K562 (cell line): ENCODE results near the gene OOEP. TPM values are rescaled to one million over a fixed set of nuclear protein-coding genes. Genes with fewer than 3 reads are reported as not detected.

Experiments
- CTBP1 ChIP-seq: fragments of 450-650 bp; IDR thresholded peaks from 2 replicates; pipeline ENCODE4 v1.6.1; 2016; ENCODE audit warnings: borderline replicate concordance
- FOSL1 ChIP-seq: fragments of 200-800 bp; sonication (Bioruptor generic); conservative IDR thresholded peaks from 2 replicates; pipeline ENCODE4 v1.6.1; 2016; ENCODE audit warnings: missing genetic modification characterization, missing compliant biosample characterization
- HIVEP1 ChIP-seq: fragments of 250-450 bp; sonication (Bioruptor Pico); IDR thresholded peaks from 2 replicates; pipeline ENCODE4 v1.4.0; 2020; ENCODE audit warnings: mild to moderate bottlenecking
- HNRNPH1 ChIP-seq: fragments of 200-400 bp; formaldehyde crosslinking; optimal IDR thresholded peaks from 2 replicates; pipeline ENCODE3; 2017; ENCODE audit warnings: low read depth, mild to moderate bottlenecking, low read length, moderate library complexity
- NR2C2 ChIP-seq, 2 experiments: fragments of 200-800 bp in 1 of 2; sonication (Bioruptor generic) in 1 of 2; sonication (generic) in 1 of 2; formaldehyde crosslinking in 1 of 2; IDR thresholded peaks; 2 replicates each; pipeline versions ENCODE4 v1.6.1 to v1.8.0; 2016 to 2022; ENCODE audit warnings: mild to moderate bottlenecking in 1 of 2, missing compliant biosample characterization in 1 of 2, missing genetic modification characterization in 1 of 2, missing genetic modification reagents in 1 of 2
- PHB2 ChIP-seq: fragments of 450-650 bp; IDR thresholded peaks from 2 replicates; pipeline ENCODE4 v1.6.1; 2017; ENCODE audit warnings: low read depth
- SETDB1 ChIP-seq: IDR thresholded peaks from one replicate; pipeline ENCODE4 v1.6.1; 2012; ENCODE audit warnings: low read length, control low read depth, inconsistent platforms
- SREBF1 ChIP-seq: fragments of 150-350 bp; IDR thresholded peaks from 2 replicates; pipeline ENCODE4 v1.6.1; 2014; ENCODE audit warnings: antibody characterized with exemption, low read depth, low read length, borderline replicate concordance
- polyA plus RNA-seq, 8 experiments: library from polyadenylated mRNA; depleted of rRNA in 4 of 8; stranded (reverse) in 5 of 8; unstranded in 3 of 8; fragments of >200 nt; fragmentation: Nextera tagmentation in 2 of 8; fragmentation: Illumina TruSeq in 1 of 8; extraction: Ambion mirVana in 2 of 8; extraction: Trizol in 1 of 8; gene quantifications; 2 replicates each; pipeline versions ENCODE4 v1.2.1 to v1.2.3, GENCODE V29; 2011 to 2014; ENCODE audit warnings: inconsistent platforms in 1 of 8, missing spikeins in 1 of 8
- total RNA-seq, 7 experiments: library from RNA; depleted of rRNA in 6 of 7; stranded (reverse); fragments of >200 nt in 6 of 7; fragmentation: Illumina TruSeq in 2 of 7; extraction: Trizol in 2 of 7; gene quantifications; 2 replicates each; pipeline versions ENCODE4 v1.2.1 to v1.2.3, GENCODE V29; 2011 to 2021; ENCODE audit warnings: low replicate concordance in 1 of 7
- TF ChIP-seq, protein P1 (sequence below): sonication (generic); formaldehyde crosslinking; IDR thresholded peaks from 2 replicates; pipeline ENCODE4 v1.8.1; 2023; ENCODE audit warnings: mild to moderate bottlenecking, missing genetic modification reagents
- TF ChIP-seq, protein P2 (sequence below): fragments of 450-650 bp; IDR thresholded peaks from one replicate; pipeline ENCODE4 v1.6.1; 2018; ENCODE audit warnings: mild to moderate bottlenecking, moderate library complexity; ENCODE audit not compliant: partially characterized antibody

The OOEP gene
- total and polyA plus RNA-seq, 9 of the 15 experiments (the other 6 are each of a cell fraction or from before 2014, with no cell fraction given): not detected

DNA sequence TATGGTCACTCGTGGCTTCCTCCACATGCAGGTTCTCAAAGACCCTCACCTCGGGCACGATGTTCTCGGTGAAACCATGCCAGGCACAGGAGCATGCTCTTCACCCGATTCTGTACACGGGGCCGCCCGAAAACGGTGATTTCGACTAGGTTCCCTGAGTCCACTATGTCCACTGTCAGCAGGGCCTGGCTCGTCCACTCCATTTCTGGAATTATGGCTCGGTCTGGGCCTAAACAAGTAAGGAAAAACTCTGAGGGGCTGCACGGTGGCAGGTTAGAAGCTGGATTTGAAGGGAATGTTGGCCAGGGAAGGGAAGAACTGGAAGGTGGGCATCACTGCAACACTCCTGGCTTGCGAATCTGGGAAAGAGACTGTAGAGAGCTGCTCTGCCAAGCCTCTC is 540 bp downstream of the OOEP start (continued):
- TF ChIP-seq, protein P1, sequence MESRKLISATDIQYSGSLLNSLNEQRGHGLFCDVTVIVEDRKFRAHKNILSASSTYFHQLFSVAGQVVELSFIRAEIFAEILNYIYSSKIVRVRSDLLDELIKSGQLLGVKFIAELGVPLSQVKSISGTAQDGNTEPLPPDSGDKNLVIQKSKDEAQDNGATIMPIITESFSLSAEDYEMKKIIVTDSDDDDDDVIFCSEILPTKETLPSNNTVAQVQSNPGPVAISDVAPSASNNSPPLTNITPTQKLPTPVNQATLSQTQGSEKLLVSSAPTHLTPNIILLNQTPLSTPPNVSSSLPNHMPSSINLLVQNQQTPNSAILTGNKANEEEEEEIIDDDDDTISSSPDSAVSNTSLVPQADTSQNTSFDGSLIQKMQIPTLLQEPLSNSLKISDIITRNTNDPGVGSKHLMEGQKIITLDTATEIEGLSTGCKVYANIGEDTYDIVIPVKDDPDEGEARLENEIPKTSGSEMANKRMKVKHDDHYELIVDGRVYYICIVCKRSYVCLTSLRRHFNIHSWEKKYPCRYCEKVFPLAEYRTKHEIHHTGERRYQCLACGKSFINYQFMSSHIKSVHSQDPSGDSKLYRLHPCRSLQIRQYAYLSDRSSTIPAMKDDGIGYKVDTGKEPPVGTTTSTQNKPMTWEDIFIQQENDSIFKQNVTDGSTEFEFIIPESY: no peak
- no peak for TF ChIP-seq SREBF1
- no peak for TF ChIP-seq CTBP1
- no peak for TF ChIP-seq HIVEP1 (CRISPR knock-in tag)
- TF ChIP-seq FOSL1 (tag): no peak
- TF ChIP-seq SETDB1: no peak
- TF ChIP-seq, protein P2, sequence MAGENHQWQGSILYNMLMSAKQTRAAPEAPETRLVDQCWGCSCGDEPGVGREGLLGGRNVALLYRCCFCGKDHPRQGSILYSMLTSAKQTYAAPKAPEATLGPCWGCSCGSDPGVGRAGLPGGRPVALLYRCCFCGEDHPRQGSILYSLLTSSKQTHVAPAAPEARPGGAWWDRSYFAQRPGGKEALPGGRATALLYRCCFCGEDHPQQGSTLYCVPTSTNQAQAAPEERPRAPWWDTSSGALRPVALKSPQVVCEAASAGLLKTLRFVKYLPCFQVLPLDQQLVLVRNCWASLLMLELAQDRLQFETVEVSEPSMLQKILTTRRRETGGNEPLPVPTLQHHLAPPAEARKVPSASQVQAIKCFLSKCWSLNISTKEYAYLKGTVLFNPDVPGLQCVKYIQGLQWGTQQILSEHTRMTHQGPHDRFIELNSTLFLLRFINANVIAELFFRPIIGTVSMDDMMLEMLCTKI: no peak
- no peak for TF ChIP-seq NR2C2 (CRISPR knock-in tag; IDR thresholded peaks at IDR 0.05)
- no peak for TF ChIP-seq NR2C2 (tag; IDR thresholded peaks at IDR 0.05)
- no peak for TF ChIP-seq HNRNPH1
- no peak for TF ChIP-seq PHB2
